Measurements from ENCODE around the gene HACD2.

GRCh38 chr3:123628996-123629746 is 44.3 kb upstream of the HACD2 start:
- TF ChIP-seq EP300 (IDR thresholded peaks at IDR 0.05; ENCODE audit: low read depth) (no peak), CTCF (IDR thresholded peaks at IDR 0.05) (no peak), POLR2A (IDR thresholded peaks at IDR 0.05) (no peak), POLR2AphosphoS5 (IDR thresholded peaks at IDR 0.05) (no peak)
